DND-41 (cell line): ENCODE measurements around the gene NUP50.

Experiments used
- EZH2 ChIP-seq: IDR thresholded peaks from 3 replicates; pipeline ENCODE4 v1.6.1; 2012; ENCODE audit warnings: borderline replicate concordance, low read depth, mild to moderate bottlenecking, moderate library complexity, low read length, inconsistent platforms; ENCODE audit not compliant: severe bottlenecking
- TF ChIP-seq, protein P1 (sequence below): IDR thresholded peaks from 2 replicates; pipeline ENCODE4 v1.5.1; 2012; ENCODE audit warnings: borderline replicate concordance, low read length, moderate library complexity, mild to moderate bottlenecking; ENCODE audit not compliant: poor library complexity, severe bottlenecking; ENCODE audit errors: extremely low read depth

GRCh38 chr22:45229181-45229580, 65.5 kb downstream of the NUP50 start:
- TF ChIP-seq, protein P1, sequence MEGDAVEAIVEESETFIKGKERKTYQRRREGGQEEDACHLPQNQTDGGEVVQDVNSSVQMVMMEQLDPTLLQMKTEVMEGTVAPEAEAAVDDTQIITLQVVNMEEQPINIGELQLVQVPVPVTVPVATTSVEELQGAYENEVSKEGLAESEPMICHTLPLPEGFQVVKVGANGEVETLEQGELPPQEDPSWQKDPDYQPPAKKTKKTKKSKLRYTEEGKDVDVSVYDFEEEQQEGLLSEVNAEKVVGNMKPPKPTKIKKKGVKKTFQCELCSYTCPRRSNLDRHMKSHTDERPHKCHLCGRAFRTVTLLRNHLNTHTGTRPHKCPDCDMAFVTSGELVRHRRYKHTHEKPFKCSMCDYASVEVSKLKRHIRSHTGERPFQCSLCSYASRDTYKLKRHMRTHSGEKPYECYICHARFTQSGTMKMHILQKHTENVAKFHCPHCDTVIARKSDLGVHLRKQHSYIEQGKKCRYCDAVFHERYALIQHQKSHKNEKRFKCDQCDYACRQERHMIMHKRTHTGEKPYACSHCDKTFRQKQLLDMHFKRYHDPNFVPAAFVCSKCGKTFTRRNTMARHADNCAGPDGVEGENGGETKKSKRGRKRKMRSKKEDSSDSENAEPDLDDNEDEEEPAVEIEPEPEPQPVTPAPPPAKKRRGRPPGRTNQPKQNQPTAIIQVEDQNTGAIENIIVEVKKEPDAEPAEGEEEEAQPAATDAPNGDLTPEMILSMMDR, result no peak
- no peak for TF ChIP-seq EZH2
